ENCODE data around the gene GNPDA1.

Gene GNPDA1

GRCh38 chr5:142023836-142024235 lies 11.0 kb upstream of the GNPDA1 start:
- no peak for DNase-seq (ENCODE audit: low read depth in 2 of 2)

- no peak for DNase-seq (ENCODE audit: low read depth in 2 of 2)
Measured at GRCh38 chr5:142020122-142020659, 7.4 kb upstream of the GNPDA1 start.

- no peak for DNase-seq (ENCODE audit: low read depth in 2 of 2)
Measured at GRCh38 chr5:142017832-142018427, 5.1 kb upstream of the GNPDA1 start.

- peak in 1 of 2 donors; percentile 48 for DNase-seq (ENCODE audit: low read depth in 2 of 2)
Measured at GRCh38 chr5:142016556-142016955, 3.7 kb upstream of the GNPDA1 start.

GRCh38 chr5:142015781-142016533 lies 3.1 kb upstream of the GNPDA1 start:
- DNase-seq (ENCODE audit: low read depth in 2 of 2), result peak; percentile 26 to 49

- DNase-seq (ENCODE audit: low read depth in 2 of 2), result peak; percentile 24 to 44
Measured at GRCh38 chr5:142014911-142015584, 2.2 kb upstream of the GNPDA1 start.

- DNase-seq (ENCODE audit: low read depth in 2 of 2), result no peak
Measured at GRCh38 chr5:142013734-142014521, 1.1 kb upstream of the GNPDA1 start.

GRCh38 chr5:142012186-142012785 lies 541 bp downstream of the GNPDA1 start:
- DNase-seq (ENCODE audit: low read depth in 2 of 2), result peak; percentile 60 to 73

GRCh38 chr5:142011572-142012185 lies 1.1 kb downstream of the GNPDA1 start:
- no peak for DNase-seq (ENCODE audit: low read depth in 2 of 2)

GRCh38 chr5:142009886-142010285 lies 2.9 kb downstream of the GNPDA1 start:
- DNase-seq (ENCODE audit: low read depth in 2 of 2), result no peak

GRCh38 chr5:142008813-142009212 lies 4.0 kb downstream of the GNPDA1 start:
- DNase-seq (ENCODE audit: low read depth in 2 of 2), result no peak

- DNase-seq (ENCODE audit: low read depth in 2 of 2), result no peak
Measured at GRCh38 chr5:142007237-142007544, 5.6 kb downstream of the GNPDA1 start.

GRCh38 chr5:142006363-142007236 lies 6.2 kb downstream of the GNPDA1 start:
- peak in 1 of 2 donors; percentile 28 for DNase-seq (ENCODE audit: low read depth in 2 of 2)

- no peak for DNase-seq (ENCODE audit: low read depth in 2 of 2)
Measured at GRCh38 chr5:142003266-142003800, 9.5 kb downstream of the GNPDA1 start.

- DNase-seq (ENCODE audit: low read depth in 2 of 2), result no peak
Measured at GRCh38 chr5:142000704-142001484, 11.9 kb downstream of the GNPDA1 start.

- no peak for DNase-seq (ENCODE audit: low read depth in 2 of 2)
Measured at GRCh38 chr5:142000173-142000572, 12.7 kb downstream of the GNPDA1 start.

GRCh38 chr5:141997358-141997960 lies 15.4 kb downstream of the GNPDA1 start:
- DNase-seq (ENCODE audit: low read depth in 2 of 2), result no peak

GRCh38 chr5:141995656-141996055 lies 17.2 kb downstream of the GNPDA1 start:
- DNase-seq (ENCODE audit: low read depth in 2 of 2), result no peak

Measured in stimulated activated CD4-positive, alpha-beta T cell treated with anti-CD3 and anti-CD28 coated beads, Interleukin-4, amount 100 ng/mL, for 48 hours (primary cell).